Measurements from ENCODE around the gene SMYD3.

The SMYD3 gene

DNA sequence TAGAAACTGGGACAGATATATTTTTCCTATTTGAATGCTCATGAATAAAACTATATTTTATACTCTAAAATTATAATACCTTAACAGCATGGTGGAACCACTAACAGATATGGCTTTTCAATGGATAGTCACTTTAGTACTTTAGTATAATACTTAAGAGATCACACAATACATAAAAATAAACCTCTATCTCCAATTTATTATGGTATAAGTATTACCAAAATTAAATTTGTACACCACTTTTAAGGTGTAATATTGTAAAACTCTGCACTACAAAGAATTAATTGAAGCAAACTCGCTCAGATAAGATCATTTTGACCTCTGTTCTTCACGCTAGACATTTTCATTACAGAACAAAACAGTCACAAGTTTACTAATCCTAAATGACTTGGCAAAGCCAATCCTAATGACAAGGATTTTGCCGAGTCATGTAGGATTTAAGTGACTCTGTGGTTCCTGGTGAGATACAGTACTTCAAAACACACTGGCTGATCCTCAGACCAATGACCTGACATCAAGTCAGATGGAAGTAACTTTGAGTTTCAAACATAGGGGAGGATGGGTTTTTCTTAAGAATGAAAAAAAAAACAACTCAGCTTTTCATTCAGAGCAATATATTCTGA lies 200.6 kb downstream of the SMYD3 start:
- no peak for DNase-seq (ENCODE audit: low read depth)

DNA sequence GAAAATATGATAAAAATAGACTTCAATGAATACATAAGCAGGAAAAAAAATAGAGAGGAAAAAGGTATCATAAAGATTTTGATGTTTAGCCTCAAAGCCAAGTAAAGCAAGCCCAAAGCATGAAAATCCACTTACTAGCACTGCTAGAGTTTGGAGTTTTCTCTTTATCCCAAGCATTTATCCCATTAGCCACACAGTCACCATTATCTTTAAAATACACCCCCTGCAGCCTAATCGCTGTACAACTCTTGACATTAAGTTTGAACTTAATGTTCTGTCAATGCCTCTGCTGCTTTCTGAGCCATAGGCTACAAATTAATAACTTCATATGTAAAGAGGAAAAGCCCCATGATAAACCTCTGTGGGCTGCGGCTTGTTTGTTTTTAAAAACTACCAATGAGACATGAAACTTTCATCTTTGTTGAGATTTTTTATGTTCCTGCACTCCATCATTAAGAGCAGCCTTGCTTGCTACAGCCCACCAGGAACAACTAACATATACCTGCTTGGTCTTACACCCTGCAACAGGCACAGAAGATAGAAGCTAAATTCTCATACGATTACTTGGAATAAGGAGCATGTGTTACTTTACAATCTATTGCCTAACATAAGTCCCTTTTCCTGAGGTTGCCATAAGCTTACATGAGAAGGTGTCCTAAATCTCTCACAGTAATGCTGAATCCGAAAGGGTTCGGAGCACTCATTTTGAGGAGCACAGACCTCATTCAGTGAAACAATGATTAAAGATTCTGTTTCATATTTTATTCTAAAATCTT lies 202.4 kb downstream of the SMYD3 start:
- no peak for DNase-seq (ENCODE audit: low read depth)

DNA sequence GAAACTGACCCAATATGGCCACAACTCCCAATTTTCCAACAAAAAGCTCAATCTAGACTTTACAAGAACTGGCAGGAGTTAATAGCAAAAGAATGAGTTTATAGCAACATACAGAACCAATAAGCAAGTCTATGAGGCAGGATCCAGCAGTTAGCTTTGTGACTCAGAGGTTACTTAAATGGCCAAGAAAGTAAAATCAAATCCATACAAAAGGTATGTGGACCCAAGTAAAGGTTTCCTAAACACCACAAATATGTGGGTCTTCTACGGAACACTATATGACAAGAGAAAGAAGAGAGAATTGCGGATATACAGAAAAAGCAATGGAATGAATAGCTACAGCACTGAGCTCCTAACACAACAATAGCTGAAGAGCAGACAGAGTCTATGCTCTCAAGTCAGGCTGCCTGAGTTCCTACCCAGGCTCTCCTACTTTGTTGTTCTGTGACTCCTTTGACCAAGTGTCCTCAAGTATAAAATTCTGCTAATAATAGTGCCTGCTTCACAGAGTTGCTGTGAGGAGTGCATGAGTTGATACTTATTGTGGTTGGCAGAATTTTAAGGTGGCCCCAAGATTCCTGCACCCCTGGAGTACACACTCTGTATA lies 204.3 kb downstream of the SMYD3 start:
- DNase-seq (ENCODE audit: low read depth) = no peak

DNA sequence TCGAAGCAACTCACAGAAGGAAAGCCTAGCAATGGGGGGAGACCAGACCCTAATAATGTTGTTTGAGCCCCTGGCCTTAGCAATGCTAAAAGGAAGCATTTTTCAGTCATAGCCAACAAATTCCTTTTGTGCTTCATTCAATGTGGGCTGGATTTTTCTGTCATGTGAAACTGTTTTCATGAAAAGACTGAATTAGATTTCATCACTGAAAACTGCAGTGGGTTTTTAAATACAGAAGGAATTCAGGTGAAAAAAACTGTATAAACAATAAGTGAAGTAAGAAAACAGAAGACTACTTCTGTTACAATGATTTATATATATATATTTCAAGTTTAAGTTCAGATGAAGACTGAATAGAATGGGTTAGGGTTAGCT lies 204.8 kb downstream of the SMYD3 start:
- DNase-seq (ENCODE audit: low read depth) = no peak

DNA sequence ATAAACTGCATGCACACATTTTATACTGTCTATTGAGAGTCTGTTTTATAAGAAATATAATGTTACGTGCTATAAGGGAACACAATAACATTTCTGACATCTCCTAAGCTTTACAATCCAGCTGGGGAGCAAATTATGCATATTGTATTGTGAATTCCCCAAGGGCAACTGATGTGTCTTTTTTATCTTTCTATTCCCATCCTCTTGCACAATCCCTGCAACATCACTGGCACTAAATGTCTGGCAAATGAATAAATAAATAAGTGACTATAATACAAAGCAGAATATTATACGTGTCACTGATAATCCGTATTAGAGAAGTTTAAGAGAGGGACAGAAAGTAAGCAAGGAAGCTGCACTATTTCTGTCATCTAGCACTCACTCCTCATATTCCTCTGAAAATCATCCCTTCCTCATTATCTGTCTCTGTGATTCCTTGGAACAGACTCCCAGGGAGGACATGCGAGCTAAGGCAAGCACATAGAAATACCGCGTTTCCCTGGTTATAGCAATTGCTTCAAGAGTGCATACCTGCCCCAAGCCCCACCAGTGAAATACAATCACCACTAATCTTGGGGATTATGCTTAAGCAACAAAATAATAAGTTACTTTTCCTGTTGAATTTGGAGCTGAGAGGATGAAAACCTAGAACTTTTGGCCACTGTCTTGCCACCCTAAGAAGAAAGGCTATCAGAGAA lies 205.4 kb downstream of the SMYD3 start:
- DNase-seq (ENCODE audit: low read depth) = no peak

DNA sequence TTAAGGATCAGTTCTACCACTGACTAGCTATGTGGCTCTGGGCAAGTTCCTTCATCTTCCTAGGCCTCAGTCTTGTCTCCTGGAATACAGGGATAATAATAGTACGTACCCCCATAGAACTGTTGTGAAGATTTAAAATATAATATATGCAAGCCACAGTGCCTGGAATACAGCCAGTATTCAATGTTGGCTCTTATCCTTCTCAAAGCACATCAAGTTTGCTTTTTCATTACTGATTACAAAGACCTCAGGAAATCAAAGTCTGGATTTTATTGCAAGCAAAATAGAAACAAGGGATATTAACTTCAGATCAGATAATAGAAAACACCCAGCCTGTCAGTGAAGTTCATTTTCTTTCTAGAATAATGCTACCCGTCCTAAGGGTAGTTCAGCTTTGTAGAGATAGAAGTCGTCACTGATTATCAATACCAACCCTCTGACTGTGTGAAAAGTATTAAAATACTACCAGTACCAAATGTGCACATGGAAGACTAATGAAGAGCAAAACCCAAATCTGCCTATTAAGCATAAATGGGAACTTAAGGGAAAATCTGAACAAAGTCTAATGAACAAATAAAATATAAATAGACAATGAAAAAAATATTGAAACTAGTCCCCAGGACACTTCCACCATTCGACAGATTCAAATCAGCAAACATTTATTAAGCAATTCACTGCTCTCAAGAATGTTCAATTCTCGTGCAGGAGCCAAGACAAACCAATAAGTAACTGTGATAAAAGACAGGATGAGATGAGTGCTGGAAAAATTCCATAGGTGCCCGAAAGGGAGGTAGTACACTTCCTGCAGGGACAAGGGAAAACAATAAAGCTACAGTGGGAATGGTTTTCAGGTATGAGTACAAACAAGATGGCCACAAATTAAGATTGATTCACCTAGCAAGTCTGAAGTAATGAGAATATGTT lies 206.2 kb downstream of the SMYD3 start:
- no peak for DNase-seq (ENCODE audit: low read depth)

DNA sequence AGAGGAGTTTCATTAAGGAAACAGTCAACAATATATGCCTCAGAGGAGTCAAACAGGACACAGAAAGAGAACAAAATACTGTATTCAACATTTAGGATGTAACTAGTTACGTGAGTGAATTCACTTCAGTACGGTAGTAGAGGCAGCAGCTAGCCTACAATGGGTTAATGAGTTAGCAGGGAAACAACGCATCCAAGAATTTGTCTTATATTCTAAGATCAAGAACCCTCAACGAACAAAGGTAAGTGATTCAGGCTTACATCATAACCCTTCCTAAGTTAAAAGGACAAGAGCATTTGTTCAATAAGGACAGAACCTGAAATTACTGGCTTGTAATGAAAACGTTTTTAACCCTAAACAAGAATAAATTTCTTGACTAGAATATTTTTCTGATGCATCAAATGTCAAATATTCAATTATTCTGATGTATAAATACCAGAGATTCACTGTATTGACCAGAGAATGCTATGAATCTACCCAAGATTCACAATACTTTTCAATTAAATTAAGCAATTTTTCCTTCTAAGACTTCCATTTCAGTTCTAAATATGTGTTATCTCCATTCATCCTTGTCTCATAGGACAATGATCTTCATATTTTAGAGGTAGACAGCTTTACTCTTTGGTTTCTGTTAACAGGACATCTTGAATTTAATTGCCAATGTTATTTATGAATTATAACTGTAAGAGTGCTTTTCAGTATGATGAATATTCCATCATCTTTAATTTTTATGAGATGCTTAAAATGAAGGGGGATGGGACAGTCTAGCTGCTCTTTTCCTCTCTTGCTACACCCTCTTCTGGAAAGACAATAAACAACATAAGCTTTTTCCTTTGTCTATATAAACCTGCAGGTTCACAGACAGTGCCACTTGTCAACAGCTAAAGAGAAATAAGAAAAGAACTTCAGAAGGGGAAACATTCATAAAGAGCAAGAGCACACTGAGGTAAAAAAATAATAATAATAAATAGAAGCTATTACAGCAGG lies 209.5 kb downstream of the SMYD3 start:
- DNase-seq (ENCODE audit: low read depth) = no peak

DNA sequence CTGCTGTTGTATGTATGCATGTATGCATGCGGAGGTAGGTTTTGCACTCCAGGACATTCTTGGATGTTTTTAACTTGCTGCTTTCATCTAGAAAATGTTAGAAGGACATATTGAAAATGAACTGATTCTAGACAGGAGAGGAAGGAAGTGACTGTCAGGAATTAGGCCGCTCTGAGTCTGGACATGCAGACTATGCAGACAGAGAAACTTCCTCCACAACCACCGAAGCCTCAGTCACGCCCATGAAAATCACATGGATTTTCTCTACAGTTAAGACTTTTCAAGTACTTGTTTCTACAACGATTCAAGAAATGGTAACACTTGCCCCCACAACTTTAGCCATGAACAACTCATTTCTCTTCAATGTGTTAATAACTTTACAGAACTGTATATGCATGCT lies 211.1 kb downstream of the SMYD3 start:
- DNase-seq (ENCODE audit: low read depth) = no peak

DNA sequence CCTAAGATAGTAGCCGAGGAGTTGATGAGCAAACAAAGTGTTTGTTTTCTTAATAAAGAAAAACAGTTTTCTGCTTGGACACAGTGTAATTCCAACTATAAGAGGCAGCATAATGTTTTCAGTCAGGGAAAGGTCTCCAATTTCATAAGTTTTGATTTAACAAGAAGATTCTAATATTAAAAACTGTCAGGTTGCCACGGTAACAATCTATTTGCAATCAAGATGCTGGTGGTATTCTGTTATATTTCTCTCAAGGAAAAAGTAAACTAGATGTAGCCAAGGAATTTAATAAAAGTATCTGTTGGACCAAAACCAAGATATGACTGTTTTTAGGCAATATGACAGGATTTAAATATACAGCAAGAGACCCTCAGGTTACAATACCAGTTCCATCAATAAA lies 211.7 kb downstream of the SMYD3 start:
- DNase-seq (ENCODE audit: low read depth) = no peak

DNA sequence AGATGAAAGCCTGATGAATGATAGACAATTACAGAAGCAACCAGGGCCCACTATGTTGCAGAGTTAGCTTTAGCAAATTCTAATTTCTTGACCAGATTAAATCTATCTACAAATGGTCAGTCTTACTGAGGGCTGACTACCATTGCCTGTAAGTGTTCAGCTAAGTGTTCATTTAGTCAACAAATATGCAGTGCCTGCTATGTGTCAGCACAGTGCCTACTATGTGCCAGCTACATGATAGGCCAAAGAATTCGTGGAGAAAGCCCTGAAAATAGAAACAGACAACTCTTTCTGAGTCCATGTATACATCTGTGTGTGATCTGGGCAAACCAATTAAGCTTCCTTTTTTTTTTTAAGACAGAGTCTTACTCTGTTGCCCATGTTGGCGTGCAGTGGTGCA lies 212.8 kb downstream of the SMYD3 start:
- DNase-seq (ENCODE audit: low read depth) = no peak

DNA sequence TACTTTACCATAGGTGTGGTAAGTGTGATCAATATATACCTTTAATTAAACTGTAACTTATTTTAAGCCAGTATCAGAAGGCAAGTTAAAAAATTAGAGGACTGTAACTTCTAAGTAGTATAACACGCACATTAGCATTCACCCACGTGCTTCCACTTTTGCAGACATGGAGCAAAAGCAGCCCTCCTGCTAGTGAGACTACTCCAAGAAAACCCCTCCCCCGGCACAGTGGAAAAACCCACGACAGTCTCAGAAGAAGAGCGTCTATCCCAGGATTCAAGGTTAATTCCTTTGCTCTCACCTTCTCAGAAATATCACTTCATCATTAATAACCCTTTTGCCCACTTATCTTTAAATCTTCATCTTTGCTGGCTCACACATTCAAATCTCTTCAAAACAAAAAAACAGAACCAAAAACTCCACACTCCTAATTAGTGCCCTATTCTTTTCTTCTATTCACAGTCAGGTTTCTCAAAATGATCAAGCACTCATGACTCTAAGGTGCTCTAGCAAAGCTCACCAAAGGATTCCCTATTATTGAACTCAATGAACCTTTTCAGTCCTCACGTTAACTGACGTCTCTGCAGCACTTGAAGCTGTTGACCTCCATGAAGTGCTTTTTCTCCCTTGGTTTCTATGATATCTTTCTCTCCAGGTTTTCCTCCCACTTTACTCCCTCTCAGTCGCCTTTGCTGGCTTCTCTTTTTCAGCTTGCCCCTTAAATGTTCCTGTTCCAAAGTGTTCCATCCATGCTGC lies 213.5 kb downstream of the SMYD3 start:
- no peak for DNase-seq (ENCODE audit: low read depth)

DNA sequence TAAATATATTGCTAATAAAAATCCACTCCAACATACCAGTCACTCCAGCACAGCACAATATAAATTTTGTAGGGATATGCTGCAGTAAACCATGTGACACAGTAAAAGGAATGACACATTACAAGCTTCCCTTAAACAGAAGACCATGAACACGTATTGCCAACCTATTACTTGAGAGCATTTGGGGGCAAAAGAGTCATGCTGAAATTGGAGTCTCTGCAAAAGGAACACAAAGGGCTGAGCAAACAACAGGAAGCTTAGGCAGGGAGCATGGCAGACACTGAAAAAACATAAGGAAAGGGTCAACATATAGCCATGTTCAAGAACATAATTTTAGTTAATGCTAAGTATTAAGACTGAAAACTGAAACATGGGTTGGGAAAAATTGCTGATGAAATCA lies 214.5 kb downstream of the SMYD3 start:
- no peak for DNase-seq (ENCODE audit: low read depth)

DNA sequence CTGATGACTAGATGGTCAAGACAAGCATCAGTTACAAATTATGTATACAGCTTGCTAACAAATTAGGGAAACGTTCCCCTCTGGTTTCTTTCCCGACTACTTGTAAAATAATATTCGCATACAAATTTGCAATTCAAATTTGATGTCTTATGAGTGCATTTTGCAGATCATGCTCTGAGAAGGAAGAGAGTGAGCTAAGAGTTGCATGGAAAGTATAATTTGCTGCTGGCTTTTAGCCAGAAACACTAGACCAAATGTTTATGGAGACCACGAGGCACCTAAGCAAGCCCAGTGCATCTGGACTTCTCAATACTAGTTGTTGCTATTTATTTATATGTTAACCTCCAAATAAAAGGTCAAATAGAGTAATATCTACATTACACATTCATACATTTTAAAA lies 216.0 kb downstream of the SMYD3 start:
- DNase-seq (ENCODE audit: low read depth) = no peak

DNA sequence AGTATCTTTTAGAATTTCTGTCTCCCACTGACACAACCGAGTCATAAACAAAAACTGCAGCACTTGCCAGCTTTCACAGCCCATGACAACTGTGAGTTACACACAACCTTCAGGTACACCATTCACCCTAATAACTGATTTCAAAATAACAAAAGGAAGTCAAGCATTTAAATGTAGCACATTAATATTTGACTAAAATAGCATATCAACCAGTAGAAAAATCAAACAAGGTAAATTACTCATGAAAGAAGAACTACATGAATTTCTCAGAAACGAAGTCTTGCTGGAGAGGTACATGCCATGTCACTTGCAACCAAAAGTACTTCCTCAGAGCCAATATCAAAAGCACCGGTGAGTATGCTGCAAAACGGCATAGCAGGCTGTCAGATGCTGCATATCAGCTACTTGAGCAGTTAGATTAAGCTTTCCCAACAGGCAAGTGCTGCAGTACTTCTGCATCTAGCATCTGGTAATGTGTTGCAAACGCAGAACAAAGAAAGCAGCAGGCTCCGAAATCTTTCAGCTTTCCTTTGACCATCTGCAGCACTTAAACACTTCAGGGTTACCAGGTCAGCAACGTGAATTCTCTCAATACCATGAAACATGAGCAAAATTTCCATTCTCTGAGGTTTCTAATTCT lies 223.2 kb downstream of the SMYD3 start:
- no peak for DNase-seq (ENCODE audit: low read depth)

DNA sequence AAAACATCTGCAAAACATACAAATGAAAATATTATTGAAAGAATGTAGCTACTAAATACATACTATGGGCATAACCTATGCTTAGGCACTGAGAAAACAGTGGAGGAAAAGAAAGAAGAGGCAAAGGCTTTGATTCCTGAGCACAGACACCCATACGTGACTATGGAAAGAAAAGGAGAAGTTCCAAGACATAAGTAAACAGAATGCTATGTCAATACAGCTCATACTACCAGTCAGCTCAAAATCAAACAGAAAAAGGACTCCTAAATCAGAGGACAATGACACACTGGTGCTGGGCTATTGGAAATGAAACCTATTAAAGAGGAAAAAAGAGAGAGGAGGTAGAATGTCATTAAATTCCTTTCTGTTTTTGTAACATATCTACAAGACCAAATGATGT lies 225.4 kb downstream of the SMYD3 start:
- no peak for DNase-seq (ENCODE audit: low read depth)

DNA sequence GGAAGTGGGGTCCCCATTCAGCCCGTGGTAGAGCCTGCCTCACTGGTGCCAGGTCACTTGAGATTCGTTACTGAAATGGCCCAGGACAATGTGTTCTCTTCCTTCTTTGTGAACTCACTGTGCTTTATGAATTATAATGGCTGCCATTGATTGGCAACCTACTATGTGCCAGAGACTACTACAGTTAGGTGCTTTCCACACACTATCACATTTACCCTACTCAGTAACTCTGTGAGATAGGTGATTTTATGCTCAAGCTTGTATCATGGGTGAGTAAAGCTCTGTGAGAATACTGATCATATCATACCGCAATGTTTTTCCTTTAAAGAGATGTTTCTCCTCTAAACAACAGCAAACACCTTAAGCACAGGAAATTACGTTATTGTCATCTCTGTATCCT lies 225.9 kb downstream of the SMYD3 start:
- DNase-seq (ENCODE audit: low read depth) = no peak

DNA sequence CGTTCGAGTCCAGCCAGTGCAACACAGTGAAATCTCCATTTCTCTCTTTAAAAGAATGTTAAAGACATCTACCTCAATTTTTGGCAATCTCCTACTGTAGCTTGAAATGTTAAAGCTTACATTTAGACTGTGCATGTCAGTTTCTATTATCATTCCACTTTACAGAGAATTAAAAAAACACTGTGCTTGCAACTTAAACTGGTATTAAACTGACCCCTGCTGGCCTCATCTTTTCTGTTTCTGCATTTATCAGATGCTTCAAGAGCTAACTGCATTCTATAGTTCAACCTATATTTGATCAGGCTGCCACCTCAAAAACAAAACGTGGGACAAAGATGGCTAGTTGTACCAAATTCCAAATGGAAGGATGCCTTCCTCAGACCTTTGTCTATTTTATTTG lies 226.5 kb downstream of the SMYD3 start:
- no peak for DNase-seq (ENCODE audit: low read depth)

DNA sequence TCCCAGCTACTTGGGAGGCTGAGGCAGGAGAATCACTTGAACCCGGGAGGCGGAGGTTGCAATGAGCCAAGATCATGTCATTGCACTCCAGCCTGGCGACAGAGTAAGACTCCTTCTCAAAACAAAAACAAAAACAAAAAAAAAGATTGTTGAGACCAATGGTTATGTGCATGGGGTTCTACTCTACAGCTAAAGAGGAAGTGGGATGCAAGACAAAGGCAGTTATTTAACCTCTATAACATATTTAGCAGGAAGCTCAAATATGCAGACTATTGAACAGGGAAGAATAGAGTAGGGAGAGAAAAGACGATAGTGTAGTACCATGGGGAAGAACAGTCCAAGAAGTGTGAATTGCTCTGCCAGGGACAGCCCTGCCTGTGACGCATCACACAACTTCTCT lies 227.7 kb downstream of the SMYD3 start:
- DNase-seq (ENCODE audit: low read depth) = no peak

DNA sequence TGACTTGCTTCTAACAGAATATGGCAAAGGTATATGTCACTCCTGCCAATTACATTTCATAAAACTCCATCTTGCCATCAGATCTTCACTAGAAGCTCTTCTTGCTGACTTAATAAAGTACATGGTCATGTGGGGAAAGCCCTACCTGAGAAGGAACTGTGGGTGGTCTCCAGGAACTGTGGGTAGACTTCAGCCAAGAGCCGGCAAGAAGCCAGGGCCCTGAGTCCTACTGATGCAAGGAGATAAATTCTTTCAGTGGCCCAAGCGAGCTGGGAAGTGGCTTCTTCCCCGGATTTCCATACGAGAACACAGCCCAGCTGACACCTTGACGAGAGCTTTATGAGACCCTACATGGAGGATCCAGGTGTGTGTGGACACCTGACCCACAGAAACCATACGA lies 228.7 kb downstream of the SMYD3 start:
- no peak for DNase-seq (ENCODE audit: low read depth)

Measured in activated T-cell treated with anti-CD3 and anti-CD28 coated beads for 24 hours (primary cell).